HCT116 (cell line): ENCODE measurements around the gene PGLYRP3. TPM values are rescaled to one million over a fixed set of nuclear protein-coding genes. Genes with fewer than 3 reads are reported as not detected.

Experiments
- ATAC-seq: fragments of 200-7000 bp; cut with Tn5 transposase; 2 replicates; pipeline ENCODE4 v1.9.1; 2020; ENCODE audit warnings: mild to moderate bottlenecking, moderate library complexity
- BruUV-seq: library from RNA; stranded (reverse); fragments of 400-500 nt; replicated peaks from 2 replicates; lab custom pipeline; 2021; lab: Mats Ljungman, UMichigan
- CTCF ChIA-PET: fragments of 300-600 bp; sonication (Branson Sonifier 250); formaldehyde crosslinking; loops from one replicate; lab custom pipeline; 2021; ENCODE audit warnings: antibody characterized with exemption; lab: Charles Lee
- POLR2A ChIA-PET: fragments of 300-600, 350-600 bp; sonication (Branson Sonifier 250); formaldehyde crosslinking; loops from one replicate; lab custom pipeline; 2021; ENCODE audit warnings: antibody characterized with exemption; lab: Charles Lee
- RAD21 ChIA-PET, 2 experiments: fragments of 300-600 bp; sonication (Branson Sonifier 250); formaldehyde crosslinking; loops; one replicate each; lab custom pipeline; 2023; ENCODE audit warnings: low total read pairs in 2 of 2; ENCODE audit not compliant: uncharacterized antibody in 2 of 2, unreplicated experiment in 2 of 2, low non-redundant PET in 1 of 2; lab: Charles Lee
- DNase-seq: peaks from one replicate; pipeline ENCODE4 v3.0.0-alpha.2; 2010; ENCODE audit warnings: low read depth, low spot score
- H2AFZ ChIP-seq: fragments of 200-600 bp; shearing (Covaris generic), sonication (generic); 2 replicates; pipeline ENCODE4 v1.6.1; 2017; ENCODE audit warnings: low read depth, mixed run types, mixed read lengths, antibody characterized with exemption, low read length; ENCODE audit not compliant: poor library complexity, severe bottlenecking
- H3K27ac ChIP-seq: 2 replicates; pipeline ENCODE4 v1.5.1; 2012; ENCODE audit warnings: low read depth, low read length
- H3K27me3 ChIP-seq: fragments of 200-600 bp; sonication (generic); 2 replicates; pipeline ENCODE4 v1.6.1; 2016; ENCODE audit warnings: mixed run types, low read length, mixed read lengths; ENCODE audit not compliant: insufficient read depth
- H3K36me3 ChIP-seq, 2 experiments: fragments of 200-500 bp in 1 of 2; fragments of 200-600 bp in 1 of 2; sonication (Bioruptor generic) in 1 of 2; sonication (generic) in 1 of 2; 2 replicates each; pipeline versions ENCODE4 v1.5.1 to v1.6.1; 2014 to 2016; ENCODE audit warnings: low read length in 2 of 2, inconsistent platforms in 1 of 2, mixed read lengths in 1 of 2, mixed run types in 1 of 2; ENCODE audit not compliant: insufficient read depth in 2 of 2, control insufficient read depth in 1 of 2
- H3K4me1 ChIP-seq, 2 experiments: fragments of 200-600 bp in 1 of 2; sonication (generic) in 1 of 2; 2 replicates each; pipeline versions ENCODE4 v1.5.1 to v1.6.1; 2012 to 2017; ENCODE audit warnings: low read length in 2 of 2, inconsistent platforms in 1 of 2, mild to moderate bottlenecking in 1 of 2, mixed read lengths in 1 of 2, mixed run types in 1 of 2, moderate library complexity in 1 of 2; ENCODE audit not compliant: insufficient read depth in 2 of 2, control insufficient read depth in 1 of 2
- H3K4me2 ChIP-seq: fragments of 200-600 bp; sonication (generic); 2 replicates; pipeline ENCODE4 v1.6.1; 2017; ENCODE audit warnings: mixed run types, low read length, mixed read lengths
- H3K4me3 ChIP-seq, 2 experiments: fragments of 200-600 bp in 1 of 2; sonication (generic) in 1 of 2; replicated peaks in 1 of 2; 2 replicates each; pipeline ENCODE4 v1.5.1; 2011 to 2016; ENCODE audit warnings: low read length in 2 of 2, control low read depth in 1 of 2, low read depth in 1 of 2, mild to moderate bottlenecking in 1 of 2, mixed read lengths in 1 of 2, mixed run types in 1 of 2
- H3K79me2 ChIP-seq: fragments of 200-600 bp; sonication (generic); 2 replicates; pipeline ENCODE4 v1.6.1; 2017; ENCODE audit warnings: mild to moderate bottlenecking, mixed run types, low read length, moderate library complexity, mixed read lengths; ENCODE audit not compliant: insufficient read depth
- H3K9ac ChIP-seq: fragments of 200-600 bp; sonication (generic); 2 replicates; pipeline ENCODE4 v1.6.1; 2016; ENCODE audit warnings: low read length, mixed read lengths
- H3K9me2 ChIP-seq: fragments of 200-600 bp; sonication (generic), shearing (Covaris generic); 2 replicates; pipeline ENCODE4 v1.6.1; 2017; ENCODE audit warnings: mixed run types, mild to moderate bottlenecking, moderate library complexity; ENCODE audit not compliant: insufficient read depth
- H3K9me3 ChIP-seq, 2 experiments: fragments of 200-500 bp in 1 of 2; fragments of 200-600 bp in 1 of 2; sonication (Bioruptor generic) in 1 of 2; sonication (generic) in 1 of 2; 2 replicates each; pipeline ENCODE4 v1.6.1; 2014 to 2017; ENCODE audit warnings: low read length in 2 of 2, mixed read lengths in 2 of 2, inconsistent platforms in 1 of 2, low read depth in 1 of 2, mild to moderate bottlenecking in 1 of 2, mixed run types in 1 of 2, moderate library complexity in 1 of 2; ENCODE audit not compliant: control insufficient read depth in 1 of 2, insufficient read depth in 1 of 2
- H4K20me1 ChIP-seq: fragments of 200-600 bp; sonication (generic), shearing (Covaris generic); 2 replicates; pipeline ENCODE4 v1.6.1; 2017; ENCODE audit warnings: mixed run types, mild to moderate bottlenecking, moderate library complexity; ENCODE audit not compliant: insufficient read depth
- CBX3 ChIP-seq: IDR thresholded peaks from 2 replicates; pipeline ENCODE4 v1.6.1; 2012; ENCODE audit warnings: low read depth
- CEBPB ChIP-seq: IDR thresholded peaks from 2 replicates; pipeline ENCODE4 v1.6.1; 2012; ENCODE audit warnings: low read depth
- CTCF ChIP-seq, 3 experiments: fragments of 200-600 bp in 1 of 3; sonication (generic) in 1 of 3; IDR thresholded peaks in 2 of 3; conservative IDR thresholded peaks in 1 of 3; 2 replicates each; pipeline ENCODE4 v1.5.1; 2012 to 2017; ENCODE audit warnings: low read depth in 2 of 3, low read length in 2 of 3, antibody characterized with exemption in 1 of 3, borderline replicate concordance in 1 of 3, control low read depth in 1 of 3, mild to moderate bottlenecking in 1 of 3, mixed read lengths in 1 of 3, mixed run types in 1 of 3, moderate library complexity in 1 of 3; ENCODE audit not compliant: insufficient read depth in 1 of 3
- EGR1 ChIP-seq: IDR thresholded peaks from 2 replicates; pipeline ENCODE4 v1.6.1; 2012; ENCODE audit warnings: low read depth
- ELF1 ChIP-seq: IDR thresholded peaks from 2 replicates; pipeline ENCODE4 v1.6.1; 2012; ENCODE audit warnings: low read depth, borderline replicate concordance
- JUND ChIP-seq: IDR thresholded peaks from 2 replicates; pipeline ENCODE4 v1.6.1; 2012
- POLR2A ChIP-seq: IDR thresholded peaks from 2 replicates; pipeline ENCODE4 v1.7.0; 2011; ENCODE audit warnings: borderline replicate concordance; ENCODE audit not compliant: insufficient read depth, insufficient read length; ENCODE audit errors: extremely low read depth
- RAD21 ChIP-seq: IDR thresholded peaks from 2 replicates; pipeline ENCODE4 v1.6.1; 2012; ENCODE audit warnings: low read depth, mild to moderate bottlenecking
- SIN3A ChIP-seq: IDR thresholded peaks from 2 replicates; pipeline ENCODE4 v1.6.1; 2012; ENCODE audit warnings: low read depth
- SRF ChIP-seq: IDR thresholded peaks from 2 replicates; pipeline ENCODE4 v1.6.1; 2012; ENCODE audit warnings: low read depth
- YY1 ChIP-seq: IDR thresholded peaks from 2 replicates; pipeline ENCODE4 v1.6.1; 2011; ENCODE audit warnings: low read length, low read depth, moderate library complexity, mild to moderate bottlenecking; ENCODE audit not compliant: insufficient replicate concordance; ENCODE audit errors: extremely low read depth
- ZNF274 ChIP-seq: fragments of 200-500 bp; sonication (Bioruptor generic); IDR thresholded peaks from 2 replicates; pipeline ENCODE4 v1.6.1; 2014; ENCODE audit warnings: mild to moderate bottlenecking, low read depth, low read length, inconsistent platforms
- intact Hi-C: fragments of 100-400 bp; cut with micrococcal nuclease; formaldehyde crosslinking; loops from 2 replicates; pipeline ENCODE4 v1.10.0; 2022
- total RNA-seq: library from RNA; stranded (reverse); gene quantifications from one replicate; pipeline ENCODE4 v1.2.1, GENCODE V29; 2021; ENCODE audit not compliant: unreplicated experiment
- TF ChIP-seq, protein P1 (sequence below): IDR thresholded peaks from 2 replicates; pipeline ENCODE4 v1.6.1; 2012; ENCODE audit warnings: low read depth
- TF ChIP-seq, protein P2 (sequence below): IDR thresholded peaks from 2 replicates; pipeline ENCODE4 v1.6.1; 2012
- TF ChIP-seq, protein P3 (sequence below): IDR thresholded peaks from 2 replicates; pipeline ENCODE4 v1.6.1; 2012

The PGLYRP3 gene
- total RNA-seq, 1 experiment from 2014 or later, result not detected

DNA sequence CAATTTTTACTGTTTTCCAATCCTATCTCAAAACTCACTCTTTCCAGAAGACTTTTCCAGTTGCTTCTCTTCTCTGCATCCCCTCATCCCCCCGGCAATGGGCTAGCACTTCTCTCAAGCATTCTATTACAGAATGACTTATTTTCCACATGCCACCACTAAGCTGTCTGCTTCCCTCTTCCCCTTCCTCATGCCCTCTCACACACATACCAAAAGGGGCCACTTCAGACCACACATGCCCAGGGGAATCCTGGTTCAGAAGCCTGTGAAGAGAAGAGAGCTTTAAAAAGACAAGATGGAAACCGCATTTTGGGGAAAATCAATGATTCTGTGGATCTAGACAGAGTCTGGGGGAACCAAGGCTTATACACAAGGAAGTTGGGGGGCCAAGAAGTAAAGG is 61.7 kb downstream of the PGLYRP3 start:
- Histone ChIP-seq H3K27me3 (peaks cover 60% of the 10 kb centered on the region), H3K4me3 (no peak overlapping the region)

More for the DNA sequence above, 61.7 kb downstream of the PGLYRP3 start:
- H3K4me2 ChIP-seq, result no peak overlapping the region
- H2AFZ ChIP-seq, result no peak overlapping the region
- no peaks in the 10 kb centered on the region for H3K36me3 ChIP-seq
- DNase-seq, result no peak
- ATAC-seq, result no peak
- POLR2A ChIA-PET, result no interaction called here
- H3K79me2 ChIP-seq, result no peaks in the 10 kb centered on the region
- RAD21 ChIA-PET, result no interaction called here
- no TSS peak for BruUV-seq
- H4K20me1 ChIP-seq, result no peaks in the 10 kb centered on the region
- H3K9me3 ChIP-seq, result no peaks in the 10 kb centered on the region; a peak in 1 of 4 replicates
- H3K9ac ChIP-seq, result no peak overlapping the region
- intact Hi-C loops, result no loop called here
- H3K4me1 ChIP-seq, result no peaks in the 10 kb centered on the region
- no peak overlapping the region for H3K27ac ChIP-seq
- CTCF ChIA-PET, result no interaction called here
- no peak for TF ChIP-seq ZNF274
- TF ChIP-seq, protein P1, sequence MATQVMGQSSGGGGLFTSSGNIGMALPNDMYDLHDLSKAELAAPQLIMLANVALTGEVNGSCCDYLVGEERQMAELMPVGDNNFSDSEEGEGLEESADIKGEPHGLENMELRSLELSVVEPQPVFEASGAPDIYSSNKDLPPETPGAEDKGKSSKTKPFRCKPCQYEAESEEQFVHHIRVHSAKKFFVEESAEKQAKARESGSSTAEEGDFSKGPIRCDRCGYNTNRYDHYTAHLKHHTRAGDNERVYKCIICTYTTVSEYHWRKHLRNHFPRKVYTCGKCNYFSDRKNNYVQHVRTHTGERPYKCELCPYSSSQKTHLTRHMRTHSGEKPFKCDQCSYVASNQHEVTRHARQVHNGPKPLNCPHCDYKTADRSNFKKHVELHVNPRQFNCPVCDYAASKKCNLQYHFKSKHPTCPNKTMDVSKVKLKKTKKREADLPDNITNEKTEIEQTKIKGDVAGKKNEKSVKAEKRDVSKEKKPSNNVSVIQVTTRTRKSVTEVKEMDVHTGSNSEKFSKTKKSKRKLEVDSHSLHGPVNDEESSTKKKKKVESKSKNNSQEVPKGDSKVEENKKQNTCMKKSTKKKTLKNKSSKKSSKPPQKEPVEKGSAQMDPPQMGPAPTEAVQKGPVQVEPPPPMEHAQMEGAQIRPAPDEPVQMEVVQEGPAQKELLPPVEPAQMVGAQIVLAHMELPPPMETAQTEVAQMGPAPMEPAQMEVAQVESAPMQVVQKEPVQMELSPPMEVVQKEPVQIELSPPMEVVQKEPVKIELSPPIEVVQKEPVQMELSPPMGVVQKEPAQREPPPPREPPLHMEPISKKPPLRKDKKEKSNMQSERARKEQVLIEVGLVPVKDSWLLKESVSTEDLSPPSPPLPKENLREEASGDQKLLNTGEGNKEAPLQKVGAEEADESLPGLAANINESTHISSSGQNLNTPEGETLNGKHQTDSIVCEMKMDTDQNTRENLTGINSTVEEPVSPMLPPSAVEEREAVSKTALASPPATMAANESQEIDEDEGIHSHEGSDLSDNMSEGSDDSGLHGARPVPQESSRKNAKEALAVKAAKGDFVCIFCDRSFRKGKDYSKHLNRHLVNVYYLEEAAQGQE, result no peak
- TF ChIP-seq EGR1, result no peak
- no peak for TF ChIP-seq JUND
- TF ChIP-seq POLR2A, result no peak
- TF ChIP-seq CEBPB, result no peak
- TF ChIP-seq ELF1, result no peak
- TF ChIP-seq CTCF (IDR thresholded peaks at IDR 0.05 in 2 of 3, conservative IDR thresholded peaks at IDR 0.05 in 1 of 3; ENCODE audit: borderline replicate concordance in 1 of 3, insufficient read depth in 1 of 3, low read depth in 2 of 3, low read length in 2 of 3), result no peak
- no peak for TF ChIP-seq YY1
- TF ChIP-seq, protein P2, sequence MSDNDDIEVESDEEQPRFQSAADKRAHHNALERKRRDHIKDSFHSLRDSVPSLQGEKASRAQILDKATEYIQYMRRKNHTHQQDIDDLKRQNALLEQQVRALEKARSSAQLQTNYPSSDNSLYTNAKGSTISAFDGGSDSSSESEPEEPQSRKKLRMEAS, result no peak
- no peak for TF ChIP-seq CBX3
- TF ChIP-seq SIN3A, result no peak
- no peak for TF ChIP-seq SRF
- TF ChIP-seq RAD21, result no peak
- TF ChIP-seq, protein P3, sequence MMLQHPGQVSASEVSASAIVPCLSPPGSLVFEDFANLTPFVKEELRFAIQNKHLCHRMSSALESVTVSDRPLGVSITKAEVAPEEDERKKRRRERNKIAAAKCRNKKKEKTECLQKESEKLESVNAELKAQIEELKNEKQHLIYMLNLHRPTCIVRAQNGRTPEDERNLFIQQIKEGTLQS, result no peak
- TF ChIP-seq, all 23 proteins: peak for 0
- no peaks in the 10 kb centered on the region for H3K9me2 ChIP-seq
